SK-N-MC (cell line): ENCODE data around the gene ABCA6.

ENCODE experiments used
- EZH2 ChIP-seq: fragments of 200-600 bp; sonication (generic); IDR thresholded peaks from one replicate; pipeline ENCODE4 v1.6.1; 2017; ENCODE audit warnings: antibody characterized with exemption
- POLR2AphosphoS5 ChIP-seq: IDR thresholded peaks from 2 replicates; pipeline ENCODE4 v1.6.1; 2012; ENCODE audit warnings: mild to moderate bottlenecking, low read depth, low read length, borderline replicate concordance

GRCh38 chr17:69123626-69124025 is 18.1 kb downstream of the ABCA6 start:
- TF ChIP-seq EZH2, result no peak
- TF ChIP-seq POLR2AphosphoS5, result no peak
